Measurements from ENCODE around the gene TCF4.

The TCF4 gene

DNA sequence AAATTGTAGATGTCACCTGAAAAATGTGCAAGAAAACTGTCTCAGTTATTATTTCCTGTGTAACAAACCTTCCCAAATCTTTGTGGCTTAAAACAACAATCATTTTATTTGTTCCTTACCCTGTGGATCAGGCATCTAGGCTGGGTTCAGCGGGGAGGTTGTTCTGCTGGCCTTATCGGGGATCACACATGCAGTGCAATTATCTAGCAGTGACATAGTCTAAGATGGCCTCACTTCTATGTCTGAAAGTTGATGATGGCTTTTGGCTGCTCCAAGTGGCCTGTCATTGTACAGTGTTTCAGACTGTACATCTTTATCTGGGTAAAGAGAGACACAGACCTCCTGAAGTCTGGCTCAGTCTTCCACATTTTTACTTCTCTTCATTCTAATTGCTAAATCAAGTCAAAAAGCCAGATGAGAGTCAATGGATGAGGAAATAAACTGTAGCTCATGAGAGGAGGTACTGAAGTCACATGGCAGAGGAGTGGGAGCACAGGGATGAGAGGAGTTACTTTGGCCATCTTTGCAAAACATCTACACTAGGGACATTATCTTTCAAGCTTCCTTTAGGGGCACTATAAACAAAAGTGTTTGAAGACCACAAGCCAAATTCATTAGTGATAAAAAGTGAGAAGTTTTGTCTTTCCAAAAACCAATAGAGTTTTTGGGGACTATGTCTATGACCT, 385.6 kb downstream of the TCF4 start:
- no peak overlapping the region for H3K4me2 ChIP-seq (ENCODE audit: low read length)
- no peaks in the 10 kb centered on the region for H3K9me2 ChIP-seq (replicated peaks; ENCODE audit: control insufficient read depth, low read length)
- no peak overlapping the region for H3K27ac ChIP-seq (ENCODE audit: low read depth, low read length)
- H3K79me2 ChIP-seq (ENCODE audit: control insufficient read depth, low read length), result no peaks in the 10 kb centered on the region
- no peaks in the 10 kb centered on the region for H3K36me3 ChIP-seq (ENCODE audit: control insufficient read depth, low read length)
- H3F3A ChIP-seq (ENCODE audit: control insufficient read depth, insufficient read depth), result no peaks in the 10 kb centered on the region
- H3K27me3 ChIP-seq (ENCODE audit: control insufficient read depth, low read length), result no peaks in the 10 kb centered on the region; the same call in 1 of the 2 replicates
- no peaks in the 10 kb centered on the region for H4K20me1 ChIP-seq (ENCODE audit: control insufficient read depth, insufficient read depth, low read depth, low read length)
- no peaks in the 10 kb centered on the region for H3K9me3 ChIP-seq (ENCODE audit: control insufficient read depth, insufficient read depth, low read length)
- TF ChIP-seq EZH2phosphoT487 (IDR thresholded peaks at IDR 0.05; ENCODE audit: borderline replicate concordance, low read length) (no peak), CTCF (IDR thresholded peaks at IDR 0.05; ENCODE audit: low read depth, low read length, poor library complexity, severe bottlenecking) (no peak)
- H3K4me1 ChIP-seq (ENCODE audit: control insufficient read depth, low read length), result no peaks in the 10 kb centered on the region
- H3K4me3 ChIP-seq (ENCODE audit: low read length), result no peak overlapping the region

DNA sequence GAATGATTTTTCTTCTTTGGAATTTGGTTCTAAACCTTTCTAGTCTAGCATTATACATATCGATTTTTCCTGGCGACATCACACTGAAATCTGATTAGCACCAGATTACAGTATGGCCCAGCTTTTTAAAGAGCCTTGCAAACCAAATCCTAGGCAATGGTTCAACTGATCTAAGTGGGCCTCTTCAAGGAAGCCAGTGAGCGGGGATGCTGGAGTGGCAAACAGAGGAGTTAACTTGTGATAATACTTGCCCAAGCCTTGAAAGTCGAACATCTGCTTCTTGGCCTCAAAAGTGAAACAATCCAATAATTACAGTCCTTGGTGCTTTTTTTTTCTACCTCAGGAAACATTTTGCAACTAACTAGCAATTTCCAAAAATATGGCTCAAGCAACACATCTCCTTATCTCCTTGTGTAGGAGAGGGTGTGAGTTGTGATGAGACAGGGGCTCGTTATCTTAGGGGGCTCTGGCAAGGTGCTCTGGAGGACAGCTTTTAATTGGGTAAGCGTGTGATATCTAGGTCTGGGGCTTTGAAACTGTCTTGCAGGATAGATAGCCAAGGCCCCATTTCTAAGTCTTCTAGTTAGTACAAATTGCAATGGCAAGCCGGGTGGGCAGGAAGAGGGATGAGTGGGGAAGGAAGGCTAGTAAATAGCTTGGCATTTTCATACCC, 388.6 kb downstream of the TCF4 start:
- Histone ChIP-seq H3K27me3 (ENCODE audit: control insufficient read depth, low read length) (no peaks in the 10 kb centered on the region; the same call in 1 of the 2 replicates), H3K36me3 (ENCODE audit: control insufficient read depth, low read length) (no peaks in the 10 kb centered on the region), H3K9me3 (ENCODE audit: control insufficient read depth, insufficient read depth, low read length) (no peaks in the 10 kb centered on the region), H3K4me3 (ENCODE audit: low read length) (no peak overlapping the region), H4K20me1 (ENCODE audit: control insufficient read depth, insufficient read depth, low read depth, low read length) (no peaks in the 10 kb centered on the region), H3K27ac (ENCODE audit: low read depth, low read length) (no peak overlapping the region), H3K4me2 (ENCODE audit: low read length) (no peak overlapping the region), H3K4me1 (ENCODE audit: control insufficient read depth, low read length) (no peaks in the 10 kb centered on the region), H3K79me2 (ENCODE audit: control insufficient read depth, low read length) (no peaks in the 10 kb centered on the region), H3F3A (ENCODE audit: control insufficient read depth, insufficient read depth) (no peaks in the 10 kb centered on the region), H3K9me2 (replicated peaks; ENCODE audit: control insufficient read depth, low read length) (no peaks in the 10 kb centered on the region)
- TF ChIP-seq EZH2phosphoT487 (IDR thresholded peaks at IDR 0.05; ENCODE audit: borderline replicate concordance, low read length) (no peak), CTCF (IDR thresholded peaks at IDR 0.05; ENCODE audit: low read depth, low read length, poor library complexity, severe bottlenecking) (no peak)

DNA sequence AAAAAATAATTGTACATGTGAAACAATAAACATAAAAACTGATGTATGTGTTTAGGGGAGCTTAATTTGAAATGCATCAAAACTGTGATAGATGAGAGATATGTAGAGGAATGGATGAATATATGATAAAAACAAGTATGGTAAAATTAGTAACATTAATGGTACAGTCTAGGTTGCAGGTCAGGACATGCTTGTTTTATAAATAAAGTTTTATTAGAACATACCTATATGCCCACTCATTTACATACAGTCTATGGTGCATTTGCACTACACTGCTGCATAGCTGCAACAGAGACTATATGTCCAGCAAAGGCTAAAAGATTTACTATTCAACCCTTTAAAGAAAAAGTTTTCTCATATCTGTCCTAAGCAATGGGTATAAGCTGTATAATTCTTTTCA, 392.1 kb downstream of the TCF4 start:
- H3K36me3 ChIP-seq (ENCODE audit: control insufficient read depth, low read length), result no peaks in the 10 kb centered on the region
- TF ChIP-seq EZH2phosphoT487 (IDR thresholded peaks at IDR 0.05; ENCODE audit: borderline replicate concordance, low read length) (no peak), CTCF (IDR thresholded peaks at IDR 0.05; ENCODE audit: low read depth, low read length, poor library complexity, severe bottlenecking) (no peak)

More for the DNA sequence above, 392.1 kb downstream of the TCF4 start:
- Histone ChIP-seq H4K20me1 (ENCODE audit: control insufficient read depth, insufficient read depth, low read depth, low read length) (no peaks in the 10 kb centered on the region), H3F3A (ENCODE audit: control insufficient read depth, insufficient read depth) (no peaks in the 10 kb centered on the region), H3K27me3 (ENCODE audit: control insufficient read depth, low read length) (peaks cover 3% of the 10 kb centered on the region; the same call in 1 of the 2 replicates), H3K9me2 (replicated peaks; ENCODE audit: control insufficient read depth, low read length) (no peaks in the 10 kb centered on the region), H3K4me1 (ENCODE audit: control insufficient read depth, low read length) (no peaks in the 10 kb centered on the region), H3K4me3 (ENCODE audit: low read length) (no peak overlapping the region), H3K79me2 (ENCODE audit: control insufficient read depth, low read length) (no peaks in the 10 kb centered on the region), H3K9me3 (ENCODE audit: control insufficient read depth, insufficient read depth, low read length) (no peaks in the 10 kb centered on the region), H3K27ac (ENCODE audit: low read depth, low read length) (no peak overlapping the region), H3K4me2 (ENCODE audit: low read length) (no peak overlapping the region)

Measured in DOHH2 (cell line).